HFFc6 (cell line): ENCODE measurements around the gene MRPL40. TPM values are rescaled to one million over a fixed set of nuclear protein-coding genes. Genes with fewer than 3 reads are reported as not detected.

Experiments used
- DNase-seq: peaks from one replicate; pipeline ENCODE4 v3.0.0-alpha.2; 2018
- H3K27ac Mint-ChIP-seq: 2 replicates; pipeline ENCODE4 v1.8.0; 2020; ENCODE audit warnings: mild to moderate bottlenecking, mixed read lengths
- H3K27me3 Mint-ChIP-seq: 2 replicates; pipeline ENCODE4 v1.8.0; 2021; ENCODE audit warnings: mild to moderate bottlenecking, moderate library complexity, mixed read lengths; ENCODE audit not compliant: insufficient read depth
- H3K36me3 Mint-ChIP-seq: 2 replicates; pipeline ENCODE4 v1.8.0; 2021; ENCODE audit warnings: low read depth, mixed read lengths
- H3K4me1 Mint-ChIP-seq: 2 replicates; pipeline ENCODE4 v1.8.0; 2020; ENCODE audit warnings: low read depth, mixed read lengths
- H3K4me3 Mint-ChIP-seq: 2 replicates; pipeline ENCODE4 v1.8.0; 2020; ENCODE audit warnings: mild to moderate bottlenecking, moderate library complexity, mixed read lengths
- H3K9me3 Mint-ChIP-seq: 2 replicates; pipeline ENCODE4 v1.8.0; 2020; ENCODE audit warnings: mild to moderate bottlenecking, mixed read lengths
- total RNA-seq, 6 experiments: library from RNA; stranded (reverse); fragmentation: NEBNext Ultra II Directional; extraction: Animal tissue kit (Norgen Biotek cat#: 25700); gene quantifications; 2 replicates in 1 of 6; 3 replicates in 5 of 6; pipeline ENCODE4 v1.2.3, GENCODE V29; 2021
- TF ChIP-seq, protein P1 (sequence below): fragments of 200-600 bp; sonication (generic); IDR thresholded peaks from 2 replicates; pipeline ENCODE4 v1.5.0; 2021; ENCODE audit warnings: antibody characterized with exemption, mild to moderate bottlenecking

MRPL40 gene
- total RNA-seq, 6 experiments from 2014 or later, result 44.6 to 52.6 (median 47.5) TPM

DNA sequence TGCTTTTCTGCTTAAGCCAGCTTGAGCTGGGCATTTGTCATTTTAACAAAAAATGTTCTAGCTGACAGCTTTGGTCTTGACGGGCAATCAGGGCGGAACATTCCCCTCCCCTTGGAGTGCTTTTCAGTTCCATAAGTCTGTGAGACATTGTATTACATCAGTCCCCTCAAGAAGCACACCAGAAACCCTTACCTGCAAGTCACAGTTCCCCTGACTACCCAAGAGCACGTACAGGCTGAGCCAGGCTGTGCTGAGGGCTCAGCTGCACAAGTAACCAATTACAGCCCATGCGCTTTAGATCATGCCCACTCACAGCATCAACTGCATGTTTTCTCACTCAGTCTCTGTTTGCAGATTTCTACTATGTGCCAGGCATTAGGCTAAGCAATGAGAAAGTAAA, 19.9 kb upstream of the MRPL40 start:
- Mint-ChIP-seq H3K4me1 (peaks cover 10% of the 10 kb centered on the region), H3K27ac (no peak overlapping the region), H3K4me3 (no peak overlapping the region), H3K36me3 (peaks cover 10% of the 10 kb centered on the region), H3K27me3 (no peaks in the 10 kb centered on the region; the same call in 1 of the 2 replicates), H3K9me3 (no peaks in the 10 kb centered on the region)
- DNase-seq, result no peak
- TF ChIP-seq, protein P1, sequence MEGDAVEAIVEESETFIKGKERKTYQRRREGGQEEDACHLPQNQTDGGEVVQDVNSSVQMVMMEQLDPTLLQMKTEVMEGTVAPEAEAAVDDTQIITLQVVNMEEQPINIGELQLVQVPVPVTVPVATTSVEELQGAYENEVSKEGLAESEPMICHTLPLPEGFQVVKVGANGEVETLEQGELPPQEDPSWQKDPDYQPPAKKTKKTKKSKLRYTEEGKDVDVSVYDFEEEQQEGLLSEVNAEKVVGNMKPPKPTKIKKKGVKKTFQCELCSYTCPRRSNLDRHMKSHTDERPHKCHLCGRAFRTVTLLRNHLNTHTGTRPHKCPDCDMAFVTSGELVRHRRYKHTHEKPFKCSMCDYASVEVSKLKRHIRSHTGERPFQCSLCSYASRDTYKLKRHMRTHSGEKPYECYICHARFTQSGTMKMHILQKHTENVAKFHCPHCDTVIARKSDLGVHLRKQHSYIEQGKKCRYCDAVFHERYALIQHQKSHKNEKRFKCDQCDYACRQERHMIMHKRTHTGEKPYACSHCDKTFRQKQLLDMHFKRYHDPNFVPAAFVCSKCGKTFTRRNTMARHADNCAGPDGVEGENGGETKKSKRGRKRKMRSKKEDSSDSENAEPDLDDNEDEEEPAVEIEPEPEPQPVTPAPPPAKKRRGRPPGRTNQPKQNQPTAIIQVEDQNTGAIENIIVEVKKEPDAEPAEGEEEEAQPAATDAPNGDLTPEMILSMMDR, result no peak

DNA sequence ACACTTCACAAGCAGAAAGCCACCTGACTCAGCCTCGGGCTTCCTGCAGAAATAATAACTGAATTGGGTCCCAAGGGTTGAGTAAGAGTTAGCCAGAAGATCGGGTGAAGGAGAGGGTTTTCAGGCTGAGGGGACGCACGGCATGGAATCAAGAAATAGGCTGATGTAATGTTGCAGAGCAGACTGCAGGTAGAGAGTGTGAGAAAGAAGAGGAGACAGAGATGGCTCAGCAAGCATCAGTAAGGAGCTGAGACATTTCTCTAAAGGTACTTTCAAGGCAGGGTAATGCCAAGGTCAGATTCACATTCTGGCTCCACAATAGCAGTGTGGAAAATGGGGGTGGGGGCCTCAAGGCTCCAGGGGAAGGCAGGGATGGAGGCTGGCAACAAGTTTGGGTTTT, 19.4 kb upstream of the MRPL40 start:
- no peaks in the 10 kb centered on the region for H3K9me3 Mint-ChIP-seq

DNA sequence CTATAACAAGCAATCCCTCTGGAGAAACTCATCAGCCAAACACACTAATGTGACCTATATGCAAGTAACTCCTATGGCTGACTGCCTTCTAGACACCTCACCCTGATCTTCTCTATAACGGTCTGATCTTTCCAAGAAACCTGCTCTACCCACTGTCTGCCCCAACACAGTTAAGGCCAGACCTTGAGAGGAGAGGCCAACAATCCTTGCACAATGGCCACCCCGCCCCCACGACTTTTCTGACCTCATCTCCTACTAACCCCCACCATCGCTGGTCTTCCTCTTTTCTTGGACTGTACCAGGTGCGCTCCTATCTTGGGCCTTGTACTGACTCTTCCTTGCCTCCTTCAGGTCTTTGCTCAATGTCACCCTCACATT, 13.3 kb upstream of the MRPL40 start:
- H3K9me3 Mint-ChIP-seq, result no peaks in the 10 kb centered on the region
- no peak for DNase-seq
- no peak overlapping the region for H3K27ac Mint-ChIP-seq
- TF ChIP-seq, protein P1, result no peak
- no peaks in the 10 kb centered on the region; the same call in 1 of the 2 replicates for H3K27me3 Mint-ChIP-seq
- no peak overlapping the region for H3K4me3 Mint-ChIP-seq
- peaks cover 5% of the 10 kb centered on the region; the same call in 1 of the 2 replicates for H3K36me3 Mint-ChIP-seq
- H3K4me1 Mint-ChIP-seq, result peaks cover 31% of the 10 kb centered on the region

More for the DNA sequence above, 19.4 kb upstream of the MRPL40 start:
- TF ChIP-seq, protein P1, result no peak
- H3K4me1 Mint-ChIP-seq, result peaks cover 10% of the 10 kb centered on the region
- H3K36me3 Mint-ChIP-seq, result peaks cover 10% of the 10 kb centered on the region; the same call in 1 of the 2 replicates
- H3K4me3 Mint-ChIP-seq, result no peak overlapping the region
- H3K27me3 Mint-ChIP-seq, result no peaks in the 10 kb centered on the region; the same call in 1 of the 2 replicates
- H3K27ac Mint-ChIP-seq, result no peak overlapping the region
- DNase-seq, result no peak

DNA sequence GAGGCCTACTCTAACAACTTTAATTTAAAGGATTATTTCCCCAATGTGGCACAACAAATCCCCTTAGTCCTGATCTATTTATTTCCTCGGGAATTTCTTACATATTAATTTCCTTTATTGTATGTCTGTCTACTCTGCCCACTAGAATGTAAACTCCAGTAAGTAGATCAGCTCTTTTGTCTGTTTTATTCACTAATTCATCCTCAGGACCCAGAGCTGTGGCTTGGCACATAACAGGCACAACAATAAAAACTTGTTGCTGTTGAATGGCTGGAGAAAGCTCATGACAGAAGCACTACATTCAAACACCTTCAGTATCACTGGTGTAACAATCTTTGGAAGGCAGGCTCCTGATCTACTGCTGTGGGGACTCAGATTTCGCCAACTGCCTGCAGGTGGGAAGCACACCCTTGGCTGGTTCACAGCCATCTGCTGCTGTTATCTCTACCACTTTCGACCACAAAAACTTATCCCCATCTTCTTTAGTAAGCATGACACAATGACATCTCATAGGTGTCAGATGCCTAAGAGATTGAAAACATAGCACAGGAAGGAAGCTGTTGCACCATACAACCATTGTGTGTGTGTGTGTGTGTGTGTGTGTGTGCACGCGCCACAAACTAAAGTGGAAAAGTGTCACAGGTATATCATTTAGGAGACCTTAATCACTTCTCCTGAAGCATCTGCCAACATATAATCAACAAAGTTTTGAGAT, 12.7 kb upstream of the MRPL40 start:
- TF ChIP-seq, protein P1, result no peak
- Mint-ChIP-seq H3K36me3 (peaks cover 5% of the 10 kb centered on the region; the same call in 1 of the 2 replicates), H3K4me1 (peaks cover 34% of the 10 kb centered on the region), H3K9me3 (no peaks in the 10 kb centered on the region), H3K27ac (no peak overlapping the region), H3K4me3 (no peak overlapping the region), H3K27me3 (no peaks in the 10 kb centered on the region; the same call in 1 of the 2 replicates)
- DNase-seq, result no peak

DNA sequence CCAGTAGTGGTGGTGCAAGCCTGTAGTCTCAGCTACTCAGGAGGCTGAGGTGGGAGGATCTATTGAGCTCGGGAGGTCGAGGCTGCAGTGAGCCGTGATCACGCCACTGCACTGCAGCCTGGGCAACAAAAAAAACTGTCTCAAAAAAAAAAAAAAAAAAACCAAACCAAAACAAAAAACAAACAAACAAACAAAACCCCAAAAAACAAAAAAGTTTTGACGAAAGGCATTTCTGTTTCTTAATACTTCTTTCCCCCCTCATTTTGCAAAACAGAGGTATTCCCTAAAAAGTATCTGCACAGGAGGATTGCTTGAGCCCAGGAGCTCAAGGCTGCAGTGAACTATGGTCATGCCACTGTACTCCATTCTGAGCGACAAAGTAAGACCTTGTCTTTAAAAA, 12.0 kb upstream of the MRPL40 start:
- Mint-ChIP-seq H3K4me3 (no peak overlapping the region), H3K36me3 (peaks cover 10% of the 10 kb centered on the region; the same call in 1 of the 2 replicates), H3K4me1 (peaks cover 34% of the 10 kb centered on the region), H3K27ac (no peak overlapping the region), H3K27me3 (no peaks in the 10 kb centered on the region; the same call in 1 of the 2 replicates), H3K9me3 (no peaks in the 10 kb centered on the region)
- no peak for DNase-seq
- TF ChIP-seq, protein P1, result no peak
